ENCODE measurements around the gene CD93. TPM values are rescaled to one million over a fixed set of nuclear protein-coding genes. Genes with fewer than 3 reads are reported as not detected.
A peak's percentile ranks its signal among the peaks of the same experiment; 100 is the strongest.

CD93 gene
- total RNA-seq, 6 experiments from 2014 or later, result 3.9 to 21.5 (median 9.2) TPM

GRCh38 chr20:23061734-23062561 lies 24.2 kb downstream of the CD93 start:
- H3K27me3 ChIP-seq, result no peaks in the 10 kb centered on the region
- ATAC-seq (peak; percentile 38 to 75 (median 65)), DNase-seq (no peak)
- no peak overlapping the region for H3K4me3 ChIP-seq
- intact Hi-C loops (cut with DNase I), result no loop called here
- no peaks in the 10 kb centered on the region for H3K9me3 ChIP-seq
- peaks cover 0 to 3% (median 0%) of the 10 kb centered on the region in 4 donors for H3K4me1 ChIP-seq
- H3K27ac ChIP-seq, result peak overlapping the region in 1 of 3 donors; percentile 18
- TF ChIP-seq CTCF (IDR thresholded peaks at IDR 0.05), result peak; percentile 11 to 39 (median 22)
- no peak for TF ChIP-seq POLR2A (IDR thresholded peaks at IDR 0.05)
- no peaks in the 10 kb centered on the region for H3K36me3 ChIP-seq
- WGBS (ENCODE audit: insufficient coverage, low coverage, low lambda C conversion rate, missing lambda C conversion rate), result 23% methylated on average over 6 of the region's 8 CpGs

- no peaks in the 10 kb centered on the region for H3K36me3 ChIP-seq
- 34% methylated on average over 3 of the region's 5 CpGs for WGBS (ENCODE audit: insufficient coverage, low coverage, low lambda C conversion rate, missing lambda C conversion rate)
- ATAC-seq (no peak), DNase-seq (no peak)
- peak overlapping the region in 1 of 3 donors; percentile 18 for H3K27ac ChIP-seq
- H3K27me3 ChIP-seq, result no peaks in the 10 kb centered on the region
- H3K9me3 ChIP-seq, result no peaks in the 10 kb centered on the region
- TF ChIP-seq POLR2A (IDR thresholded peaks at IDR 0.05), result no peak
- no peak for TF ChIP-seq CTCF (IDR thresholded peaks at IDR 0.05)
- peaks cover 0 to 3% (median 0%) of the 10 kb centered on the region in 4 donors for H3K4me1 ChIP-seq
- intact Hi-C loops (cut with DNase I), result no loop called here
- no peak overlapping the region for H3K4me3 ChIP-seq
Observed at GRCh38 chr20:23061262-23061661, 24.9 kb downstream of the CD93 start.

GRCh38 chr20:23060629-23061028 lies 25.5 kb downstream of the CD93 start:
- TF ChIP-seq CTCF (IDR thresholded peaks at IDR 0.05) (no peak), POLR2A (IDR thresholded peaks at IDR 0.05) (no peak)
- no peak overlapping the region for H3K4me3 ChIP-seq
- intact Hi-C loops (cut with DNase I), result no loop called here
- ATAC-seq (no peak), DNase-seq (no peak)
- no peak overlapping the region for H3K27ac ChIP-seq
- H3K4me1 ChIP-seq, result peaks cover 0 to 3% (median 0%) of the 10 kb centered on the region in 4 donors
- no peaks in the 10 kb centered on the region for H3K9me3 ChIP-seq
- no peaks in the 10 kb centered on the region for H3K36me3 ChIP-seq
- no peaks in the 10 kb centered on the region for H3K27me3 ChIP-seq
- WGBS (ENCODE audit: insufficient coverage, low coverage, low lambda C conversion rate, missing lambda C conversion rate), result 26% methylated on average over 3 of the region's 4 CpGs

GRCh38 chr20:23059846-23060245 lies 26.3 kb downstream of the CD93 start:
- no peaks in the 10 kb centered on the region for H3K9me3 ChIP-seq
- H3K4me3 ChIP-seq, result no peak overlapping the region
- H3K27me3 ChIP-seq, result no peaks in the 10 kb centered on the region
- DNase-seq, result no peak
- WGBS (ENCODE audit: insufficient coverage, low coverage, low lambda C conversion rate, missing lambda C conversion rate), result 49% methylated on average over 3 of the region's 3 CpGs
- H3K36me3 ChIP-seq, result no peaks in the 10 kb centered on the region
- no peak for ATAC-seq
- no peak overlapping the region for H3K27ac ChIP-seq
- TF ChIP-seq POLR2A (IDR thresholded peaks at IDR 0.05) (no peak), CTCF (IDR thresholded peaks at IDR 0.05) (no peak)
- H3K4me1 ChIP-seq, result peaks cover 0 to 3% (median 0%) of the 10 kb centered on the region in 4 donors
- intact Hi-C loops (cut with DNase I), result loop anchor here in 1 of 2 donors (5.0 kb wide), 1 partner anchor 77 kb away; no protein-coding TSS in a partner anchor
